Astrocyte (in vitro differentiated cells and primary cell): ENCODE data around the gene SLC9A6. TPM values are rescaled to one million over a fixed set of nuclear protein-coding genes. Genes with fewer than 3 reads are reported as not detected.

ENCODE experiments used
- DNase-seq: peaks from one replicate; pipeline ENCODE4 v3.0.0-alpha.2; 2010; ENCODE audit warnings: low read depth
- FAIRE-seq: peaks from 2 replicates; lab custom pipeline; 2011; peaks lifted over from hg19 to GRCh38; lab: Jason Lieb, UNC
- H2AFZ ChIP-seq: 2 replicates; pipeline ENCODE4 v1.6.0; 2012; ENCODE audit warnings: low read depth, low read length, inconsistent platforms
- H3K27ac ChIP-seq: 2 replicates; pipeline ENCODE4 v1.5.1; 2011; ENCODE audit warnings: low read depth, low read length, inconsistent platforms
- H3K27me3 ChIP-seq: 2 replicates; pipeline ENCODE4 v1.6.0; 2011; ENCODE audit warnings: low read length, inconsistent platforms; ENCODE audit not compliant: insufficient read depth
- H3K36me3 ChIP-seq: 2 replicates; pipeline ENCODE4 v1.5.1; 2011; ENCODE audit warnings: low read length, inconsistent platforms; ENCODE audit not compliant: insufficient read depth
- H3K4me1 ChIP-seq: 2 replicates; pipeline ENCODE4 v1.5.1; 2011; ENCODE audit warnings: low read length, inconsistent platforms; ENCODE audit not compliant: insufficient read depth
- H3K4me2 ChIP-seq: 2 replicates; pipeline ENCODE4 v1.6.0; 2012; ENCODE audit warnings: low read length, inconsistent platforms
- H3K4me3 ChIP-seq: 2 replicates; pipeline ENCODE4 v1.5.1; 2011; ENCODE audit warnings: low read depth, mild to moderate bottlenecking, low read length, inconsistent platforms; ENCODE audit not compliant: insufficient read depth
- H3K79me2 ChIP-seq: 2 replicates; pipeline ENCODE4 v1.6.0; 2012; ENCODE audit warnings: mild to moderate bottlenecking, low read length, inconsistent platforms; ENCODE audit not compliant: insufficient read depth
- H3K9ac ChIP-seq: 2 replicates; pipeline ENCODE4 v1.6.0; 2012; ENCODE audit warnings: mild to moderate bottlenecking, low read length, inconsistent platforms
- H3K9me3 ChIP-seq: 2 replicates; pipeline ENCODE4 v1.5.1; 2012; ENCODE audit warnings: low read depth, mild to moderate bottlenecking, low read length, inconsistent platforms; ENCODE audit not compliant: insufficient read depth
- H4K20me1 ChIP-seq: 2 replicates; pipeline ENCODE4 v1.6.0; 2012; ENCODE audit warnings: low read length, inconsistent platforms; ENCODE audit not compliant: insufficient read depth
- H3K27ac Mint-ChIP-seq: one replicate; pipeline ENCODE4 v1.8.0; 2021; ENCODE audit warnings: mild to moderate bottlenecking, mixed read lengths; ENCODE audit not compliant: unreplicated experiment
- H3K27me3 Mint-ChIP-seq: one replicate; pipeline ENCODE4 v1.8.0; 2021; ENCODE audit warnings: low read depth, mixed read lengths; ENCODE audit not compliant: unreplicated experiment
- H3K36me3 Mint-ChIP-seq: one replicate; pipeline ENCODE4 v1.8.0; 2021; ENCODE audit warnings: low read depth, mixed read lengths; ENCODE audit not compliant: unreplicated experiment
- H3K4me1 Mint-ChIP-seq: one replicate; pipeline ENCODE4 v1.8.0; 2021; ENCODE audit warnings: low read depth, mixed read lengths; ENCODE audit not compliant: unreplicated experiment
- H3K4me3 Mint-ChIP-seq: one replicate; pipeline ENCODE4 v1.8.0; 2021; ENCODE audit warnings: mild to moderate bottlenecking, moderate library complexity, mixed read lengths; ENCODE audit not compliant: unreplicated experiment
- H3K9me3 Mint-ChIP-seq: one replicate; pipeline ENCODE4 v1.8.0; 2021; ENCODE audit warnings: mild to moderate bottlenecking, mixed read lengths; ENCODE audit not compliant: unreplicated experiment
- CTCF ChIP-seq: IDR thresholded peaks from 2 replicates; pipeline ENCODE4 v1.5.1; 2011; ENCODE audit warnings: low read depth, mild to moderate bottlenecking, inconsistent platforms, low read length, moderate library complexity; ENCODE audit not compliant: insufficient read depth
- EZH2 ChIP-seq: IDR thresholded peaks from 2 replicates; pipeline ENCODE4 v1.6.1; 2012; ENCODE audit warnings: mild to moderate bottlenecking, low read length, inconsistent platforms; ENCODE audit not compliant: insufficient read depth
- total RNA-seq: library from RNA; stranded (reverse); gene quantifications from 2 replicates; pipeline ENCODE4 v1.2.1, GENCODE V29; 2021

The SLC9A6 gene
- total RNA-seq, 1 donor from 2014 or later = 12.8 TPM

GRCh38 chrX:135984791-135985156, 461 bp upstream of the SLC9A6 start:
- no peaks in the 10 kb centered on the region for H3K9me3 ChIP-seq
- Mint-ChIP-seq H3K4me3 (peak overlapping the region; percentile 91), H3K27ac (peak overlapping the region; percentile 73), H3K27me3 (no peaks in the 10 kb centered on the region), H3K9me3 (no peaks in the 10 kb centered on the region), H3K4me1 (peaks cover 15% of the 10 kb centered on the region), H3K36me3 (no peaks in the 10 kb centered on the region)
- H4K20me1 ChIP-seq = no peaks in the 10 kb centered on the region
- no peaks in the 10 kb centered on the region for H3K36me3 ChIP-seq
- H3K4me1 ChIP-seq = no peaks in the 10 kb centered on the region
- DNase-seq (no peak), FAIRE-seq (peak; percentile 95)
- H3K27me3 ChIP-seq = no peaks in the 10 kb centered on the region
- H2AFZ ChIP-seq = peak overlapping the region; percentile 88
- TF ChIP-seq EZH2 = no peak
- TF ChIP-seq CTCF = no peak
- H3K79me2 ChIP-seq = peaks cover 12% of the 10 kb centered on the region
- peak overlapping the region; percentile 94 for H3K4me2 ChIP-seq
- peak overlapping the region; percentile 86 for H3K9ac ChIP-seq
- peak overlapping the region; percentile 83 for H3K4me3 ChIP-seq
- H3K27ac ChIP-seq = peak overlapping the region; percentile 53

- no peak overlapping the region for H3K27ac ChIP-seq
- H3K27me3 Mint-ChIP-seq = no peaks in the 10 kb centered on the region
- no peaks in the 10 kb centered on the region for H3K36me3 Mint-ChIP-seq
- no peak overlapping the region for H3K27ac Mint-ChIP-seq
- TF ChIP-seq EZH2 (no peak), CTCF (no peak)
- H3K27me3 ChIP-seq = no peaks in the 10 kb centered on the region
- peak overlapping the region; percentile 94 for H3K4me2 ChIP-seq
- H4K20me1 ChIP-seq = no peaks in the 10 kb centered on the region
- H3K9me3 Mint-ChIP-seq = no peaks in the 10 kb centered on the region
- peak overlapping the region; percentile 91 for H3K4me3 Mint-ChIP-seq
- peak overlapping the region; percentile 75 for H2AFZ ChIP-seq
- H3K9ac ChIP-seq = peak overlapping the region; percentile 86
- no peaks in the 10 kb centered on the region for H3K9me3 ChIP-seq
- peaks cover 15% of the 10 kb centered on the region for H3K4me1 Mint-ChIP-seq
- DNase-seq = no peak
- peak overlapping the region; percentile 83 for H3K4me3 ChIP-seq
- H3K79me2 ChIP-seq = peaks cover 12% of the 10 kb centered on the region
- H3K36me3 ChIP-seq = no peaks in the 10 kb centered on the region
- H3K4me1 ChIP-seq = no peaks in the 10 kb centered on the region
- no peak for FAIRE-seq
Measured at GRCh38 chrX:135985973-135986310, 707 bp downstream of the SLC9A6 start.

GRCh38 chrX:135988245-135988644, 3.0 kb downstream of the SLC9A6 start:
- H3K9me3 ChIP-seq = no peaks in the 10 kb centered on the region
- H3K4me2 ChIP-seq = no peak overlapping the region
- no peak overlapping the region for H2AFZ ChIP-seq
- no peak overlapping the region for H3K27ac ChIP-seq
- no peaks in the 10 kb centered on the region for H3K9me3 Mint-ChIP-seq
- H3K4me3 Mint-ChIP-seq = no peak overlapping the region
- H3K4me1 Mint-ChIP-seq = peaks cover 8% of the 10 kb centered on the region
- peaks cover 16% of the 10 kb centered on the region for H3K79me2 ChIP-seq
- H3K27me3 ChIP-seq = no peaks in the 10 kb centered on the region
- H3K27me3 Mint-ChIP-seq = no peaks in the 10 kb centered on the region
- no peaks in the 10 kb centered on the region for H3K36me3 ChIP-seq
- DNase-seq (no peak), FAIRE-seq (no peak)
- no peak overlapping the region for H3K27ac Mint-ChIP-seq
- H3K9ac ChIP-seq = no peak overlapping the region
- no peaks in the 10 kb centered on the region for H4K20me1 ChIP-seq
- H3K4me3 ChIP-seq = no peak overlapping the region
- H3K36me3 Mint-ChIP-seq = no peaks in the 10 kb centered on the region
- H3K4me1 ChIP-seq = no peaks in the 10 kb centered on the region
- TF ChIP-seq CTCF (no peak), EZH2 (no peak)
